Diencephalon (tissue), 1 donor: Measurements from ENCODE around the gene SLC12A1. TPM values are rescaled to one million over a fixed set of nuclear protein-coding genes. Genes with fewer than 3 reads are reported as not detected.

ENCODE experiments used
- small RNA-seq: library from RNA; depleted of rRNA; stranded (forward); fragments of <200 nt; gene quantifications from one replicate; pipeline ENCODE3, GENCODE V24; 2014
- total RNA-seq: library from RNA; depleted of rRNA; stranded (reverse); fragments of >200 nt; gene quantifications from one replicate; pipeline ENCODE4 v1.2.3, GENCODE V29; 2014

Gene SLC12A1
- total RNA-seq: 5.8 TPM

GRCh38 chr15:48205981-48206380, at the start of gene SLC12A1:
SLC12A1 (plus strand) TSS chr15:48206302; CDS start chr15:48207720, 1,418 bp downstream.

GRCh38 chr15:48177766-48178647, 28.1 kb upstream of the SLC12A1 start, which contains the start of gene MYEF2:
MYEF2 (minus strand) TSS chr15:48178295; CDS start chr15:48178237, 58 bp downstream.

GRCh38 chr15:48191574-48192225, 14.4 kb upstream of the SLC12A1 start, which contains the start of gene CTXN2:
CTXN2 (plus strand) TSS chr15:48191665; CDS start chr15:48201301, 9,636 bp downstream.

GRCh38 chr15:48330855-48331795, 125.0 kb downstream of the SLC12A1 start, which contains the start of gene DUT:
DUT (plus strand) TSS chr15:48331429; CDS start chr15:48331516, 87 bp downstream.

Small RNAs within 50 kb of the gene (small RNA-seq; reads per million reads assigned to genes)
- gene RF00019: not detected

Other genes with a start within 250 kb of the SLC12A1 start
- gene SLC24A5, start 85.3 kb upstream of the SLC12A1 start, total RNA-seq: 0.92 TPM
- 140 TPM for gene MYEF2, start 28.0 kb upstream of the SLC12A1 start, total RNA-seq
- gene CTXN2, start 14.6 kb upstream of the SLC12A1 start, total RNA-seq: 1.6 TPM
- 72.7 TPM for gene DUT, start 125.1 kb downstream of the SLC12A1 start, total RNA-seq